Fibroblast of mammary gland (primary cell): ENCODE results near the gene TFB1M.
"Not testable (repeated sequence)": the region's sequence is repeated elsewhere in the genome, so short reads cannot be mapped to it uniquely, and the experiment has no call there.

Experiments
- DNase-seq: peaks from one replicate; pipeline ENCODE4 v3.0.0-alpha.2; 2010; ENCODE audit warnings: low read depth
- H3K4me3 ChIP-seq: 2 replicates; pipeline ENCODE4 v1.5.1; 2011; ENCODE audit warnings: low read depth, mild to moderate bottlenecking, low read length, moderate library complexity; ENCODE audit not compliant: control insufficient read depth
- CTCF ChIP-seq: conservative IDR thresholded peaks from 2 replicates; pipeline ENCODE4 v1.5.1; 2011; ENCODE audit warnings: low read depth, low read length, inconsistent platforms; ENCODE audit not compliant: control insufficient read depth, insufficient read depth

TFB1M gene

GRCh38 chr6:155272353-155273232 lies 41.7 kb downstream of the TFB1M start:
- H3K4me3 ChIP-seq: no peak overlapping the region
- DNase-seq: peak; percentile 76
- no peak for TF ChIP-seq CTCF

- no peak for DNase-seq
- TF ChIP-seq CTCF: no peak
- H3K4me3 ChIP-seq: no peak overlapping the region
Measured at GRCh38 chr6:155271145-155271544, 43.1 kb downstream of the TFB1M start.

- no peak overlapping the region for H3K4me3 ChIP-seq
- TF ChIP-seq CTCF: no peak
- DNase-seq: no peak
Measured at GRCh38 chr6:155270561-155271091, 43.7 kb downstream of the TFB1M start.

- no peak for TF ChIP-seq CTCF
- DNase-seq: no peak
- H3K4me3 ChIP-seq: no peak overlapping the region
Measured at GRCh38 chr6:155269765-155270164, 44.5 kb downstream of the TFB1M start.

GRCh38 chr6:155268088-155268867 lies 46.0 kb downstream of the TFB1M start:
- not testable (repeated sequence) for H3K4me3 ChIP-seq
- peak; percentile 66 for TF ChIP-seq CTCF
- peak; percentile 63 for DNase-seq

- H3K4me3 ChIP-seq: no peak overlapping the region
- no peak for TF ChIP-seq CTCF
- no peak for DNase-seq
Measured at GRCh38 chr6:155267411-155267810, 46.9 kb downstream of the TFB1M start.
